Osteocyte (in vitro differentiated cells): ENCODE measurements around the gene ALOX15B. TPM values are rescaled to one million over a fixed set of nuclear protein-coding genes. Genes with fewer than 3 reads are reported as not detected.

ENCODE experiments used
- DNase-seq: peaks from one replicate; pipeline ENCODE4 v3.0.0; 2021; ENCODE audit warnings: mixed read lengths; ENCODE audit not compliant: unreplicated experiment; ENCODE audit errors: extremely low spot score
- H3K27ac Mint-ChIP-seq: one replicate; pipeline ENCODE4 v1.8.0; 2021; ENCODE audit warnings: mild to moderate bottlenecking, mixed read lengths; ENCODE audit not compliant: unreplicated experiment
- H3K27me3 Mint-ChIP-seq: one replicate; pipeline ENCODE4 v1.8.0; 2021; ENCODE audit warnings: mixed read lengths; ENCODE audit not compliant: unreplicated experiment
- H3K36me3 Mint-ChIP-seq: one replicate; pipeline ENCODE4 v1.8.0; 2021; ENCODE audit warnings: mixed read lengths; ENCODE audit not compliant: unreplicated experiment
- H3K4me1 Mint-ChIP-seq: one replicate; pipeline ENCODE4 v1.8.0; 2021; ENCODE audit warnings: mixed read lengths; ENCODE audit not compliant: unreplicated experiment
- H3K4me3 Mint-ChIP-seq: one replicate; pipeline ENCODE4 v1.8.0; 2021; ENCODE audit warnings: mild to moderate bottlenecking, moderate library complexity, mixed read lengths; ENCODE audit not compliant: unreplicated experiment
- H3K9me3 Mint-ChIP-seq: one replicate; pipeline ENCODE4 v1.8.0; 2021; ENCODE audit warnings: mixed read lengths; ENCODE audit not compliant: unreplicated experiment
- CTCF ChIP-seq: fragments of 200-600 bp; sonication (generic); IDR thresholded peaks from 2 replicates; pipeline ENCODE4 v1.5.0; 2021; ENCODE audit warnings: antibody characterized with exemption, mild to moderate bottlenecking, moderate library complexity
- total RNA-seq: library from RNA; stranded (reverse); gene quantifications from 2 replicates; pipeline ENCODE4 v1.2.1, GENCODE V29; 2021

ALOX15B gene
- total RNA-seq, 1 donor from 2014 or later = not detected

GRCh38 chr17:8004899-8005298, 34.0 kb upstream of the ALOX15B start:
- no peaks in the 10 kb centered on the region for H3K9me3 Mint-ChIP-seq
- TF ChIP-seq CTCF = no peak
- DNase-seq = no peak
- H3K27me3 Mint-ChIP-seq = peaks cover 33% of the 10 kb centered on the region
- H3K36me3 Mint-ChIP-seq = no peaks in the 10 kb centered on the region
- H3K4me3 Mint-ChIP-seq = no peak overlapping the region
- no peak overlapping the region for H3K27ac Mint-ChIP-seq
- H3K4me1 Mint-ChIP-seq = no peaks in the 10 kb centered on the region

- DNase-seq = no peak
- peaks cover 31% of the 10 kb centered on the region for H3K27me3 Mint-ChIP-seq
- H3K4me1 Mint-ChIP-seq = no peaks in the 10 kb centered on the region
- no peak overlapping the region for H3K27ac Mint-ChIP-seq
- no peaks in the 10 kb centered on the region for H3K36me3 Mint-ChIP-seq
- no peaks in the 10 kb centered on the region for H3K9me3 Mint-ChIP-seq
- no peak overlapping the region for H3K4me3 Mint-ChIP-seq
- TF ChIP-seq CTCF = no peak
These were observed 33.5 kb upstream of the ALOX15B start for GRCh38 chr17:8005357-8005756.

- Mint-ChIP-seq H3K27ac (no peak overlapping the region), H3K4me1 (no peaks in the 10 kb centered on the region), H3K9me3 (no peaks in the 10 kb centered on the region), H3K27me3 (peaks cover 23% of the 10 kb centered on the region), H3K36me3 (no peaks in the 10 kb centered on the region), H3K4me3 (no peak overlapping the region)
- no peak for DNase-seq
- no peak for TF ChIP-seq CTCF
These were observed 32.7 kb upstream of the ALOX15B start for GRCh38 chr17:8005967-8006730.

GRCh38 chr17:8006836-8007680, 31.8 kb upstream of the ALOX15B start:
- H3K36me3 Mint-ChIP-seq = no peaks in the 10 kb centered on the region
- no peak overlapping the region for H3K27ac Mint-ChIP-seq
- no peak overlapping the region for H3K4me3 Mint-ChIP-seq
- H3K27me3 Mint-ChIP-seq = peaks cover 19% of the 10 kb centered on the region
- no peaks in the 10 kb centered on the region for H3K4me1 Mint-ChIP-seq
- no peak for TF ChIP-seq CTCF
- H3K9me3 Mint-ChIP-seq = no peaks in the 10 kb centered on the region
- DNase-seq = no peak

- DNase-seq = no peak
- Mint-ChIP-seq H3K27me3 (peaks cover 25% of the 10 kb centered on the region), H3K4me1 (no peaks in the 10 kb centered on the region), H3K36me3 (no peaks in the 10 kb centered on the region), H3K9me3 (no peaks in the 10 kb centered on the region), H3K27ac (no peak overlapping the region), H3K4me3 (no peak overlapping the region)
- TF ChIP-seq CTCF = no peak
These were observed 31.0 kb upstream of the ALOX15B start for GRCh38 chr17:8007836-8008235.
